CD4-positive, alpha-beta T cell treated with Interleukin-4 for 1 hour (primary cell): Measurements from ENCODE around the gene B3GLCT.
A peak's percentile ranks its signal among the peaks of the same experiment; 100 is the strongest.

Experiments used
- DNase-seq, 2 donors: peaks; one replicate each; pipeline ENCODE4 v3.0.0-alpha.2; 2020 to 2022

Gene B3GLCT

DNA sequence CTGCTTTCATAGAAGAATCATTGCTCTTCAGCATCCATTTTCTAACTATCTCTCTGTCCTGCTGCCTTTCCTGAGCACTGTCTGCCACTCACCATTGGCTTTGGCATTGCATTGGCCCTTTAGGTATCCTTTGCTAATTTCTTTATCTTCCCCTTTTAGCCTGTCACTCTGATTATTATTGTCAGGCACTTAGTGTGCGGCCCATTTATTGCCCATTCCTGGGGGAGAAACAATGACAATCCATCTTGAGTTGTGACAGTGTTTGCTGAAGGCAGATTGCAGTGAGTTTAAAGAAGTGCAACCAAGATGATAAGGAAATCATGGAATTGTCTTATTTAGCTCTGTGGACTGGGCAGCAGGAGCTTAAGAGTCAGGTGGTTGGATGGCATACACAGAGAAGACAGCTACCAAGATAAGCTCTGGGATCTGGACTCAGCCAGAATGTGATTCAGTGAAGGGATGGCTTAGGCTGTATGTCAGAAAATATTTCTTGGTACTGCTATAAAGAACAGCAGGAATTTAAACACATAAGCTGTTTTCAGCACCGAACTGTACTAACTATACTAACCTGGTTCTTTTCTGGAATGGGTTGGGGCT lies 25.3 kb downstream of the B3GLCT start:
- DNase-seq: no peak

DNA sequence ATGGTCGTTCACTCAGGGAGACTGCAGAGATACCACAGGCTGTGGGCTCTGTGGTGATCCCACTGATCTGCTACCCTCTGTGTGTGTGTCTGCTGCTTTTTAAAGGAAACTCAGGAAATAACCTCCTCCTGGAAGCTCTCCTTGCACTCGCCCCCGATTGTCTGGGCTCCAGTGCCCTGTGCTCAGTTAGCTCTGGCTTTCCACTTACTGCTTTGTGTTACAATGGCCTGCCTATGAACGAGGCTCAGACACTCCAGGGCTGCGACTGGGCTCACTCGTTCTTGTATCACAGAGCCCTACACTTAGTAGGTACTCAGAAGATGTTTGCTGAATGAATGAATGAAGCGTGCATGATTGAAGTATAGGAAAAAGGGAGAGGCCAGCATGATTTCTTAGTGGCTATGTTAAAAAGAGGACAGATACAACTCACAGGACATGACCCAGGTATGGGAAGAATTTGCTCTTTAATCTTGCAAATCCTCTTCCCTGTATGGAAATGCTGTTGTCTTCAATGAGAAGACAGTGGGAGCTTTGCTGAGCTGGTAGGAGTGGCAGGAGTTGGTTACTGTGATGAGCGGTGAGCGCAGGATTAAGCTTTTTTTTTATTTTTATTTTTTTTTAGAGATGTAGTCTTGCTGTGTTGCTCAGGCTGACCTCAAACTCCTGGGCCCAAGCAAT lies 26.4 kb downstream of the B3GLCT start:
- no peak for DNase-seq

DNA sequence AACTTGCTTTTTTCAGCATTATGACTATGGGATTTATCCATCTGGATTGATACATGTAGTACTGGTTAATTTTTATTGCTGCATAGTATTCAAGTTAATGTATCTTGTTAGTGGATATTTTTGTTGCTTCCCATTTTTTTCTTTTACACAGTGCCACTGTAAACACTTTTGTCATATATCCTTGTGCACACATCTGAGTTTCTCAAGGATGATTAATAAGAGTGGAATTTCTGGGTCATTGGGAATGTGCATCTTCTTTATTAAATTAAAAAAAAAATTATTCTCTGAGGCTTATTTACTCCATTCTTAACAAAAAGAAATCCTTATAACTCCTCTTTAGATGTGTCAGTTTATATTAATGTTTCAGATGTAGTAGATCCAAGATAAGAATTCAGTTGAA lies 27.3 kb downstream of the B3GLCT start:
- DNase-seq: no peak

DNA sequence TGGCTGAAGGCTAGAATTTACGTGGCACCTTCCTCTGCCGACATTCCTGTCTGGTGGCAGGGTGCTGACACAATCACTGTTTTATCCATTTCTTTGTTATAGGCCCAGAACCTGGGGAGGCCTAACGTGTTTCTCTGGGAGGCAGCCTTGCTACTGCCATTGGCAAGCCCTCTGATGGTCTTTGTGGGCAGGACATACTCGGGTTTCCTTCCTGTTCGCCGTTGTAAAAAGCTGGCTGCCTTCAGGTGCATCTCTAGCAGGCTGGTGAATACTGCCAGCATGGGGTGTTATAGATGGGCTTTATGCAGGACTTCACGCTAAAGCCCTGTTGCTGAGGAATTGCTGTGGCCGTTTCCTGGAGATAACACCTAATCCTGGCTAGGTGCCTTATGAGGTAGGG lies 28.1 kb downstream of the B3GLCT start:
- no peak for DNase-seq

DNA sequence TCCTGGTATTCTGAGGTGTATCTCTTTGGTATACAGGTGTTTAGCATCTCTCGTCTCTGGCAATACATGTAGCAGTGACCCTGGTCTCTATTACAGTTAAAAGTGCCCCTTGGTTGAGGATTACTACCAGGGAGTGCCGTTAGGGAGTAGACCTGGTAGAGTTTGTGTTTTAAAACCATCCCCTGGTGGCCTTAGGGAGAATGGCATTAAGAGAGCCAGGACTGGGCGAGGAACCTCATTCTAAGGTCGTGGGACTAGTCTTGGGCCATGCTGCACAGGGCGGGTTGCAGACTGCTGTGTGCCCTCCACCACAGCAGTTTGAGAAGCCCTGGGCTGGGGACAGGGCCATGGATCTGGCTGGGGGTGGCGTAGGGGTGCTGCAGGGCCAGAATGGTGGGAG lies 35.0 kb downstream of the B3GLCT start:
- DNase-seq: no peak

DNA sequence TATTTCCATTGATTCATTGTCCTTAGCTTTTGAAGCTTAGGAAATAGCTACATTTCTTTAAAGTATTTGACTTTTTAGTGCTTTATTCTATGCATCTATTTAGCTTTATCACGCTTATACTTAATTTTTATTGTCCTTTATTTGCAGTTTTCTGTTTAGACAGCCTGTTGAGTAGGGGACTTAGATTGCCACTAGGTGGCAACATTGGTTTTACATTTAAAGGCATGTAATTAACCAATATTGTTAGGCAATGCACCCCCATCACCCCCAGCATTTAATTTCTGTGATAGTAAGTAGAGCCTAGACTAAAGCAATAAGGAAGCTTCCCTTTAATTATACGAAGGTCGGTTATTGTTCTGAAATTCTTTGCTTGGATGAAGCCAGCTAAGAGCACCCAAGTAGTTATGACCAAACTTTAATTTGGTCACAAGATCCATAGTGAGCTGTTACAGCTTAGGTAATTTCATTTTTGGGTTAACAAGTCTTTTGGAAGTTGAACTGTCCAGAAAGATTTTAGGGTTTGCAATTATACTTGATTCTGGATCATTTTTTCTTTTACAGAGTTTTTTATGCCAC lies 36.5 kb downstream of the B3GLCT start:
- peak in 1 of 2 donors; percentile 33 for DNase-seq

DNA sequence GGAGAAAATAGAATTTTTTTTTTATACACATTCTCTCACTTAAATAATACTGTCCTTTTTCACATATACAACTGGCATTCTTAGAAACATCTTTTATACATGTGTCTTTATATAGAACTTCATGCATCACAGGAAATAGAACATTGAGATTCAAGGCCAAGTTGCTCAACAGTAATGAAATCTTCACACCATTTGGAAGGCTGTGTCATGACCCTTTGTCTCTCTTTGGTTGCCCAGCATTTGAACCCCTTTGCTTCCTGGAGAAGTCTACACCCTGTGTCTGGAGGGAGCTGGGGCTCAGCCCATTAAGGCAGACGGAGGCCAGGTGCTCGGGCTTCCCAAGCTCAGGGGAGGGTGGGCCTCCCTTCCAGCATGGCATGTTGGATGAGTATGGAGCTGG lies 41.1 kb downstream of the B3GLCT start:
- DNase-seq: no peak

DNA sequence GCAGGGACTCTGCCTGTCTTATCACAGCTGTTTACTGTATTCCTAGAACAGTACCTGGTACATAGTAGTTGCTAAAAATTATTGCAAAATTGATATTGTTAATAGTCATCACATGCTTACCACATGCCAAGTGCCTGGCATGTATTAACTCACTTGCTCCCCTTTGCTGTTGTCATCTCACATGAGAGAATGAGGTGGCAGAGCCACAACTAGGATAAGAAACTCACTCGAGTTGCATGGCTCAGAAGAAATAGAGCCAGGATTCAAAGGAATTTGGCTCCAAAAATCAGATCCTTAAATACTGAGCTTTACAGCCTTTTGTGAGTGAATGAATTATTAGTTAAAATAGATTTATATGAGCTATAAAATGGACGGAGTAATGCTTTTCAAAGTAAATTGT lies 42.6 kb downstream of the B3GLCT start:
- DNase-seq: no peak

DNA sequence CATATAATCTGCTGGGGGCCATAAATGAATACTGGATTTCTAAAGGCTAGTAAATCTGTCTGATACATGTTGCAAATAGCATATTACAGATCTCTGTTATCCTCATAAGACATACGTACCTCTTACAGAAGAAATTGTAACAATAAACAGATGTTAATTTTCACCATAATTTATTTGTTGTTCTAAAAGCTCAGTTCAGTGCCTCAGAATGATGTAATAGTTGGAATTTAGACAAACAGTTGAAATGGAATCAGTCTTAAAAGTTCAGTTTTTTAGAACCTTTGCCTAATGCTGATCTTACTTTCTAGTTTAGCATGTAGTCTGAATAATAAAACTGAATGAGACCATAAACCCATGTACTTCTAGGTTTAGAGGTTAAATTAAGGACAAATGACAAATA lies 43.1 kb downstream of the B3GLCT start:
- no peak for DNase-seq

DNA sequence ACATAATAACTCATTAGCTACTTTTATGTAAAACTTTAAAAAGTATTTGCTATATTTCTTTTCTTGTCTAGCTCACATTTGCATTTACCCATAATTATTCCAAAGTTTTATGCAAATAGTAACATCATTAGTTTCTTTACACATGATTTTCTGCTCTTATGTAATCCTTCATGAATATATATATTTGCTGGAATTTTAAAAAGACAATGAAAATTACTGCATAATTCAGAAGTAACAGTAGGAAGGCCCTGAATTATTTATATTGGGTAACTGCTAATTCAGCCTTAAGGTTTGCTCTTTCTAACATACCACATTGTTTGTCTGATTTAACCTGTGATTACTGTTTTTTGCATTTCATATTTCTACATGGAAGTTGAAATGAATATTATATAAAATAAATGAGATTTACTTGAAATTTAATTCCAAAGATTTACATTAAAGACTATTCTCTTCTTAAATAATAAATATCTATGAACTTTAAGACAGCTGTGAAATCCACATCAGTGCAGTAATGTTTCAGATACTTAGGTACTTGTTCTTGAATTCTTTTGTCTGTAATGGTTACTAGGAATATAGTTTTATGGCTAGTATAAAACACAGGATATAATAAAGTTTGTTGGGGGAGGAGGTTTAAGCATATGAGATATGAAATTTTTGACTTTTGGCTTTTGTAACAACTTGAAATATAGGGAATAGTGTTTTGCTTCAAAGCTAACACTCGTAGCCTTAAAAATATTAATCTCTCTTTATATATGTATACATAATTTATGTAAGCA lies 46.0 kb downstream of the B3GLCT start:
- DNase-seq: no peak

DNA sequence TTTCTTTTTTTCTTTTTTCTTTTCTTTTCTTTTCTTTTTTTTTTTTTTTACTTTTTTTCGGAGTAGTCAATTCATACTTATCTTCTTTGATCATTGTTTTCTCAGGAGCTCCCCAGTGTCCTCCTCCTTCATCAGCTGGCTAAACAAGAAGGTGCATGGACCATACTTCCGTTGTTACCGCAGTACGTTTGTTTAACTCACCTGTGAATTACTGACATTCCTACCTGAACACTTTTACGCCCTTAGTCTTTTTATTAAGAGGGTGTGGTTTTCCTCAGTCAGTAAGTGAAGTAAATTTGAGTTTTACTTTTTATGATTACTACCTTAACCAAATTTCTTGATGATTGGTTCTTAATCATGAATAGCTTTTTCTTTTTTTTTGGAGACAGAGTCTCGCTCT lies 47.1 kb downstream of the B3GLCT start:
- no peak for DNase-seq

DNA sequence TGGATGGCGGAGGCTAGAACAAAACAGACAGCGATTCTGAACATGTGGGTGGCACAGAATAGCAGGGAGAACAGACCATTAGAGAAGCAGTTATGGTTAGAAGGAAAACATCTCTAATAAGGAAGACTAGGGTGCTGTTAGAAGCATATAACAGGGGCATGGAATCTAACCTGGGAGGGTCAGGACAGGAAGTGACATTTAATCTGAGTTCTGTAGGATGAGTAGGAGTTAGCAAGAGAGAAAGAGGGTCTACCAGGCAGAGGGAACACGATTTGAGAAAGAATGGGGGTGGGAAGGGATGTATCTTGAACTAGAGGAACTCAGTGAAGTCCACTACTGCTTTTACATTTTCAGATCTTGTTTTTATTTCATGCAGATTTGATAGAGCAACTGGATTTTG lies 48.6 kb downstream of the B3GLCT start:
- no peak for DNase-seq

DNA sequence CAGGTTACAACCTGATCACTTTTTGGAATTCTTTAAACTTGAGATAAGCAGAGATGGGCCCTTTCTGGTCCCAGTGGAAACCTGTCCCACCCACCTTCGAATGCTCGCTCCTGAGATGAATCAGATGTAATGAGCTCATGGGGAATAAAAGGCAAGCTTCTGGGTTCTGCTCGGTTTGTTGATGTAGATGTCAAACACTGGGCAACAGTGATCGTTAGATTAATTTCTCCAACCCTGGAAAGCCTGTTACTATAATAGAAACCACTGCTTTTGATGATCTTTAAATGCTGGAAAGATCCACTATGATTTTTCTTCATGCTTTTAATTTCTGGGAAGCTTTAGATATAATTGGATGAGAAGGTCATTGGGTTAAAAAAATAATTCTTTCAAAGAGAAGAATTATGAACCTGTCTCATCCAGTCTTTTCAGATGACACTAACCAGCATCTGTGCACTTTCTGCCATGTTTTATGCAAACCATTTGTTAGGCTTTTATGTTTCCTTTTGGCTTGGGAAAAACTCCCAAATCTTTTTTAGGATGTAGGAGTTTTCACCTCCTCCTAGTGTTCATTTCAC lies 49.3 kb downstream of the B3GLCT start:
- DNase-seq: no peak

DNA sequence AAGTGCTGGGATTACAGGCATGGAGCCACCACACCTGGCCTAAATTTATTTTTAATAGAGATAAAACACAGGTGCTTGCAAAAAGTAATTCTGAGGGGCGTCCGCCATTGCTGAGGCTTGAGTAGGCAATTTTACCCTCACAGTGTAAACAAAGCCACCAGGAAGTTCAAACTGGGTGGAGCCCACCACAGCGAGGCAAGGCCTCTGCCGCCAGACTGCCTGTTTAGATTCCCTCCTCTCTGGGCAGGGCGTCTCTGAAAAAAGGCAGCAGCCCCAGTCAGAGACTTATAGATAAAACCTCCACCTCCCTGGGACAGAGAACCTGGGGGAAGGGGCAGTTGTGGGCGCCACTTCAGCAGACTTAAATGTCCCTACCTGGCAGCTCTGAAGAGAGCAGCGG lies 50.7 kb downstream of the B3GLCT start:
- no peak for DNase-seq

DNA sequence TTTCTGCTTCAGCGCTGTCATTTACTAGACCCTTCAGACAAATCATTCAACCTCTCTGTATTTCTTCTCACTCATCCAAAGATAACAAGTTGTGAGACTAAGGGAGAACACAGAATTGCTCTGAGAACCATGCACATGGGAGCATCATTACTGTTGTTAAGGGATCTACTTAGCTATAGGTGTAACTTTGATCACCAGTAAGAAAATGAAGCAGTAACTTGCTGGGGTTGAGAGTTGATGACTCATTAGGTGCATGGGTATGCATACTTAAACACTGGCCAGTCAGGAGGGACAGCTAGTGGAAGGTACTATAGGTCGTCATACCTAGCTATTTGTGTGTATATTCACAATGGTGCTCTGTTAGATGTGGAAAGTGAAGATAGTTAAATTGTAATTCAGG lies 61.5 kb downstream of the B3GLCT start:
- no peak for DNase-seq

DNA sequence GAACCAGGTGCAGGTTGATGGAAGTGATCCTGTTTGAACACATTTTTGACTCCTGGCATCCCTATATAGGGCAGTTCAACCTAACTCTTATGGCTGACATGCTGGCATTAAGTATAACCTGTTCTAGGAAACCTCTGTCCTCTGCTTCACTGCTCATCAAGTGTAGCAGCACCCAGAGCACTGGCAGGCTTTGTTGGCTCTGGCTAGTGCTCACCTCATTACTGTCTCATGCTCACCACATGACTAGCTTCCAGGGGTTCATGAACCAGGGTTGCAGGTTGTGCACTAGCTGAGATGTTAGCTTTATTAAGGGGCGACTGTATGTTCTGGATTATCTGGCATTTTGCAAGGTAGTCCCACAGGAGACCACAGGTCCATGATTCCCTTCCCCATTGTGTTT lies 63.6 kb downstream of the B3GLCT start:
- DNase-seq: no peak

DNA sequence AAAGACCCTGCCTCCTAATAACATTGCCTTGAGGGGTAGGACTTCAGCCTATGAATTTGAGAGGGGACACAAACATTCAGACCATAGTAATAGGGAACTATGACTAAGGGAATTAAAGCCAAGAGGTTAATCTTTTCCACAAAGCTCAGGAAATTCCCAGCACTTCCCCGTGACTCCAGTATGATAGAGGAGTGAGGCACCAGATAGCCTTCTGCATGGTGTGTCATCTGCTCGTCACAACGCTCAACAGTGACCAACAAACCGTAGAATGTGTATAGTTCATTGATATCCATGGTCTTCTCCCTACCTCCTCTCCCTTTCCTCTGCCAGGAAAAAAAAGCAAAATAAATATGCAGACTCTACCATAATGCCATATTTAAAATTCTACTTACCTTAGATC lies 64.4 kb downstream of the B3GLCT start:
- no peak for DNase-seq

DNA sequence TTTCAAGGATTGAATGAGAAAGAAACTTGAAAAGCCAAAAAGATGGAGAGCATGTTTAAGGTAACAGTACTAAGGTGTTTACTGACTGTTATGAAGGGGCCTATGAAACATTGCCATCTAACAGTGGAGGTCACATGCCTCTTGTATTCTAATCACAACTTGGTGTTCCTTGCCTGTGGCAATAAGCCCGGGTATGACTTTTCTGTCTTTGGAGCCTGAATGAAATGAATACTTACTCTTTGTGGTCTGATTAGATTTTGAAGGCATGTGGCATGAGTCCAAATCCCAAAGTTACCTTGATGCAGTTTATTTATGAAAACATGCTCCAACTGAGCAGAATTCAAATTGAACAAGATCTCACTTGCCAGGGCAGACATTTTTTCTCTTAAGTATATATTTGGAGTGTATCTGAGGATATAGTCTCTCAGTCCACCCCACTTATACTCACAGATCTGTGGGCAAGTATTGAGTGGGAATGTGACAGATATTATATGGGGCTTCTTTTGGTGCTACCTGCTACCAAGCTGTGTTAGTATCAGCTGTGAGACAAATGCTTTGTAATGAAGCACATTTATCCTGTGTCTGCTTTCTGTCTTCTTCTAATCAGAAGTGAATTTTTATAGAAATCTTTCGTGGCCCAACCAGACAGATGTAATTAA lies 67.5 kb downstream of the B3GLCT start:
- no peak for DNase-seq

DNA sequence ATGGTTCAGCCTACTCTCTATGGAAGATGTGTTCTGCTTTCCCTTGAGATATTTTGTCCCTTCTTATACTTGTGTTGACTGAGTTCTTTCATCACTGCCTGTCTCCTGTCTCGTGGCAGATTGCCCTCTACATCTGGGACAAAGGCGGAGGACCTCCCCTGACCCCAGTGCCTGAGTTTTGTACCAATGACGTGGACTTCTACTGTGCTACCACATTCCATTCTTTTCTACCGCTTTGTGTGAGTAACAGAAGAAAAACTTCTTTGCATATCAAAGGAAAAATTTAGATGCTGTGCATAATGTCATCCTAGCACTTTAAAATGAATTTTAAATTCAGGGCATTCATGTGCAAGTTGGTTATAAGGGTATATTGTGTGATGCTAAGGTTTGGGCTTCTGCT lies 74.6 kb downstream of the B3GLCT start:
- DNase-seq: no peak

DNA sequence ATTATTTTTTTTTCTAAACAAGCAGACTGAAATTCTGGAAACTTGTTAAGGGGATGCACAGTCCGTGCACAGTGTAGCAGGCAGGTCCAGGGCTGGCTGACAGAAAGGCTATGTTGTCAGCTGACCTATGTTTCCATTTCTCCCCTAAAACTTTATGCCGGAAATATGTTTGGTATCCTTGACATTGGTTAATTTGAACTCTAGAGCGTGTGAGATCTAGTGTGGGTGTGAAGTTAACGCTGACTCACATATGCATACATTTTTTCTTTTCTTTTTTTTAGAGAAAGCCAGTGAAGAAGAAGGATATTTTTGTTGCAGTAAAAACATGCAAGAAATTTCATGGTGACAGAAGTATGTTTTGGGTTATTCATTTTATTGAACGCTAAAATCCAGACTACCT lies 76.6 kb downstream of the B3GLCT start:
- DNase-seq: no peak

DNA sequence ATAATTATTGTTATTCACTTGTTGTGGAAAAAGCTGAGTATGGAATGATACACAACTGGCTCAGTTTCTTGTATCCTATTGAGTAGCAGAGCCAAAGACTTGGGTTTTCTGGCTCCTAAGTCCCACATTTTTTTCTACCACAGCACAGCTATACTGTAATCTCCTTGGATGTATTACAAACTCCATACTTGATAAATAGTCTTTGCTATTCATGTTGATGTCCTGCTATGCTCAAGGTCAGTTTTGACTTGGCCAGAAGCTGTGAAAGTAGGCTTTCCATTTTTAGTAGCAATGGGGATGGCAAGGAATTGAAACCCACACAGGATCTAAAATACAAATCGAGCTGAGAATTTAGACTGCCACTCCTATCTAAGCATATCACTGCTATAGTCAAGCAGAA lies 79.1 kb downstream of the B3GLCT start:
- no peak for DNase-seq

DNA sequence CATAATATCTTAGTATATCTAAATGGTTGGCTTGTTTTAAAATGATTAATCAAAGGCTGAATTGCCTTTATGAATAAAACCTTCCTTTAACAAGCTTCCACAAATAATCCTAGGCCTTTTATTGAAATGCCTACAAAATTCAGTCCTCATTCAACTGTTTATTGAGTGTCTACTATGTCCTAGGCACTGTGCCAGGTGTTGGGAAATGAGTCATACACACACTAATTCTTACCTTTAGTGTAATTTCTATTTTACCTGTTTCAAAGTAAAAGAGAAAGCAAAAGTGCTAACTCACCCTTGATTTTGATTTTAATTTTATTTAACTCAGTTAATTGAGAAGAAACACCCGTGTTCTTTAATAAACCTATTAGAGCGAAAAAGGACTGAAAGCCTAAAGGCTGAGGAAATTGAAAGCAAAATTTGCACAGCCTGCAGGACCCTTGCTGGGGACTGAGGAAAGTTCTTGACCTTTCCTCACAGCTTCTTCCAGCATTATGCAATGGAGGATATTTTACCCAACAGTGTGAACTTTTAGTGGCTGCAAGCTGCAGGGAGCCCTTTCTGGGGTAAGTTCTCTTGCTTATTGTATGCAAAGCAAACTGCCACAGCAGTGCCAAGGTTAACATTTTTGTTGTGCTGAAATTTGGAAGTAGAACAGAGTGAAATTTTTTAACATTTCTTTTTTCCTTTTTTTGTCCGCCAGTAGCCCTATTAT lies 83.1 kb downstream of the B3GLCT start:
- no peak for DNase-seq
